ENCODE data around the gene CEP83.

- TF ChIP-seq CTCF (IDR thresholded peaks at IDR 0.05) (no peak), POLR2A (IDR thresholded peaks at IDR 0.05) (no peak)
Observed at GRCh38 chr12:94429633-94430032, 30.0 kb downstream of the CEP83 start.
